GM18519 (cell line): ENCODE results near the gene TNFRSF18.

Source experiments
- ATAC-seq: cut with Tn5 transposase; IDR thresholded peaks from one replicate; pipeline ENCODE4 v1.9.1; 2021; ENCODE audit warnings: mild to moderate bottlenecking, moderate library complexity; ENCODE audit not compliant: unreplicated experiment, low FRiP score

Gene TNFRSF18

DNA sequence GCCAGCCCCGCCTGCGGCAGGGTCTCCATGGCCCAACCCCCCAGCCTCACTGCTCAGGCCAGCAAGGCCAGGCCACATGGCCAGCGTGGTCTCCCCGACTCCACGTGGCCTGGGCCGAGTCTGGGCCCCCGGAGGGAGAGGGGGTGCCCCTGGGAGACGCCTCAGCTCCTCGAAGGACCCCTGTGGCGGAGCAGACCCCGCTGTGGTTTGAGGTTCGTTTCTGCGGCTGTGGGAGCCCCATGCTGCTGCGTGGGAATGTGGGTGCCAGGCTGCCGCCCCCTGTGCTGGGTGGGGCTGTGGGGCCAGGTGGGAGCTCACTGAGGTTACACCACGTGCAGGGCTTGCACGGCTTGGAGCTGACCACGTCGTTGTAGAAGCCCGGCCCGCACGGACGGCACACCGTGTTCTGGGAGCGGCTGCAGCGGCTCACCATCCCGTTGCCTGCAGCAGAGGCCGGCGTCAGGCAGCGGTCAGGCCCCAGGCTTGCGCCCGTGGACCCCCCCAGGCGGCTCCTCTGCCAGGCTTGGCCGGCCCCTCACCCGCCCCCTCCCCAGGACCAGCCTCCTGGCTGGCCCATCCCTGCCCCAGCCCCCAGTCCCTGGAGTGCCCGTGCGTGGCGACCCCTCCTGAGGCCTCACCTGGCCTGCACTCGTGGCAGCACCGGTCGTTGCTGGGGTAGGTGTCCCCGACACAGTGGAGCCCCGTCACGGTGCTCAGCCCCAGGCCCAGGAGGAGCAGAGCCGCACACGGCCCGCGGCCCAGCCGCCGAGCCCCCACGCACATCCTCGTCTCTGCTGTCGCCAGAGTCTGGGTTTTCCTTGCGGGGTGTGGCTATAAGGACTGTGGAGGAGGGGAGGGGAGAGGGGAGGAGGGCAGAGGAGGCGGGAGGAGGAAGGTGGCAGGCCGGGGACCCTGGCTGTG is 7.2 kb upstream of the TNFRSF18 start, which contains the start of gene TNFRSF4:
TNFRSF4 (minus strand) TSS at position 809 of the 921 bp plus-strand sequence; CDS start at position 783, 26 bp downstream.
- no peak for ATAC-seq

DNA sequence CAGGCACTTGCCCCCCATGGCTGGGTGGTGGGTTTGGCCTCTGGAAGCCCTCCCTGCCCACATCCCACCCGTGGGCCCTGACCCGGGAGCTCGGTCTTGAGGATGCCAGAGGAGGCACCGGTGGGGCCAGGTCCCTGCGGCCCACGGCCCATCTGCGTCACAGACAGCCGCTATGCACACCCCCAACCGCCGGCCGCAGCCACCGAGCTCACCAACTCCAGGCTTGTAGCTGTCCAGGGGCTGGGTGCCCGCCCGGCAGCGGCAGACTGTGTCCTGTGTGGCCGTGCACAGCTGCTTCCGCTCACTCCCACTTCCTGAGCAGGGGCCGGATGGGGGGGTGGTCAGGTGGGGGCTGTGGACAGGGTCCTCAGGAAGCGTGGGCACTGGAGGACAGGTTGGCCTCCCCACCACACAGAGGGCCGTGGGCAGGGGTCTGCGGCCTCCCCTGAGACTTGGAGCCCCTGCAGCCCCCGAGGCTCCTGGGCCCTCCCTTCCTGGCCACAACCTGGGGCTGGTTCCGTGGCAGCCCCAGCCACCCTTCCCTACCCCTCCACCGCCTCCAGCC is 6.5 kb upstream of the TNFRSF18 start:
- ATAC-seq = no peak

DNA sequence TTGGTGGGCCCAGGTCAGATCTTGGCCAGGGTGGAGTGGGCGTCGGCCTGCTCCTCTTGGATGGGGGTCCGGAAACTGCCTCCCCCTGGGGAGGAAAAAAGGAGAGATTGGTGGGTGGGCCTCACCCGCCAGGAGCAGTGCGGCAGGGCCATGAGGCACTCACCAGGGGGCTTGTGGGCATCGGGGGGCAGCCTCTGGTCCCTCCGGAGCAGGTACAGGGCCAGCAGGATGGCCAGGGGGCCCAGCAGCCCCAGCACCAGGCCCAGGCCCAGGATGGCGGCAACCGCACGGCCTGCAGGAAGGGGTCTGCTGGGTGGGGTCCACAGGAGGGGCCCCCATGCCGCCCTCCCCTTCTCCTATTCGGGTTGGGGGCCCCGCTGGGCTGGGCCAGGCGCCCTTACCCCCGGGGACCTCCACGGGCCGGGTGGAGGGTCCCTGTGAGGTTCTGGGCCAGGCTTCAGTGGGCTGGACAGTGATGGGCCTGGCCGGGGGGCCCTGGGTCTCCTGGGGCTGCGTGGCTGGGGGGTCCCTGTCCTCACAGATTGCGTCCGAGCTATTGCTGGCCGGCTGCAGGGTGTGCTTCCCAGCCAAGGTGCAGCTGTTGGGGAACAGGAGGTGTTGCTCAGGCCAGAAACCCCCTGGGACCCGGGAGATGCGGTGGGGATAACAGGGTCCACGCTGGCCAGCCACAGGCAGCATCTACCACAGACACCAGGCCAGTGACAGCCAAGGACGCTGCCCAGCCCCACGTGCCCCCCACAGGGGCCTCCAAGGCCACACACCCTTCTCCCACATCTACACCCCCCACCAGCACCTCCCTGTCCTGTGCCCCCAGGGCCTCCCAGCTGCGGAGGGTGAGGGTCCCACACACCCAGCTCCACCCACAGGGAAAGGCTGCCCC is 5.4 kb upstream of the TNFRSF18 start:
- no peak for ATAC-seq

DNA sequence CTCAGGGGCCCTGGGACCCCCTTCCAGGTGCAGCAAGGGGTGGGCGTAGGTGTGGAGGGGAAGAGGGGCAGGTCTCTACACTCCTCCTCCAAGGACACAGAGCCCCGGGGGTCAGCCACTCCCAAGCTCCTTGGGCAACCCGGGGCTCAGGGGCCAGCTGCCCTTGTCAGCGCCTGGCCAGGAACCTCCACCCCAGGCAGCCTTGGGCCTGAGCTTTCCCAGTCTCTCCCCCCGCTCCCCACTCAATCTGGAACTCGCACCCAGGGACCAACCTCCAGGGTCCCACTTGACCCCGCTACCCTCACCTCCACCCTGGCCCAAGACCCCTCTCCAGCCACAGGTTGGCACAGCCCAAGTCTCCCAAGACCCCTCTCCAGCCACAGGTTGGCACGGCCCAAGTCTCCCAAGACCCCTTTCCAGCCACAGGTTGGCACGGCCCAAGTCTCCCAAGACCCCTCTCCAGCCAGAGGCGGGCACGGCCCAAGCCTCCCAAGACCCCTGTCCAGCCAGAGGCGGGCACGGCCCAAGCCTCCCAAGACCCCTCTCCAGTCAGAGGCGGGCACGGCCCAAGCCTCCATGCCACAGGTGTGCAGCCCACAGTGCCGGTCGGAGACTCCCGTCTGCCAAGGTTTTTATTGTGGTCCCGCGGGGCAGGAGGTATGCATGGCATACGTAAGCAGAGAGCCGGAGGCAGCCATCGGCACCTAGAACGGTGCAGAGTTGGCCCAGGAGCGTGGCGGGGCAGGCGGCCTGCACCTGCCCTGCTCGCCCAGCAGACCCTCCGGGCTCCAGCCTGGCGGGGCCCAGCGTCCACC is 4.5 kb upstream of the TNFRSF18 start:
- no peak for ATAC-seq

DNA sequence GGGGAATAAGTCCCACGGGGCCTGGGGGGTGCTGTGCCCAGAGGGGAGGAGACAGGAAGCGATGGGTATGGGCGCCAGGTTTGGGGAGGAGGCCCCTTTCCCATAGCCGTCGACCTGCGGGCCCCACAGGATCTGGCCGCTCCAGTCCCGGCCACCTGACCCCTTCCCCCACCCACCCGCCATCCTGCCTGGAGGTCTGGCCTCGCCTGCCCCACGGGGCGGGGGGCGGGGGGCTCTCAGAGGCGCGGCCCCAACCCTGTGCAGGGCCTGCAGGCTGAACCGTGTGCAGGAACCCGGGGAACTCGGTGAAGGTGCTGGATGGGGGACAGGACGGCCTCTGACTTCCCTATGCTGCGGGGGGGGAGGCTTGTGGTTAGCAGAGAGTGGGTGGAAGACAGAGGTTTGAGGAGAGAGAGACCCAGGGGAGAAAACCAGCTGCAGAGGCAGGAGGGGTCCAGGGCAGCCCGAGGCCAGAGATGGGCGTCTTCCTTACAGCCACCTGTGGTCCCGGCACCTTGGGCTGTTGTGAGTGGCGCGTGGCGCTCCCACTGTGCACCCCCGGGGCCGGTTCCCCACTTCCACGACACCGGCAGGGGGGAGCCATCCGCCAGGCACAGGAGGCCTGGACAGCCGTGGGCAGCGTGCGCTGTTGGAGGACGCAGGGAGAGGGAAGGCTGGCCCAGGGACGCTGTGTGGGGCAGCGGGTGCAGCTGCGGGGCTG is 2.5 kb upstream of the TNFRSF18 start:
- ATAC-seq = no peak

DNA sequence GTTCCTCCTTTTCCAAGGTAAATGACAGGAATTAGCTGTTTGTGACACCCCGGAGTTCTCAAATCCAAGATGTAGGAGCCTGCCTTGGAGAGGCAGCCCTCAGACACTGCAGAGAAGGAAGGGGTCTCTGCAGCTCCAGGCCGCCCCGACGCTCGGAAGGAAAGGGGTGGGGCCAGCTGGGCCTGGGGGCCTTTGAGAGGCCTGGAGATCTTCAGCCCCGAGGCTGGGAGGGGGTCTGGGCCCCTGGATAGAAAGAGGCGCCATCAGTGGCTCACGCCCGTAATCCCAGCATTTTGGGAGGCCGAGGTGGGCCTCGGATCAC is 1.1 kb upstream of the TNFRSF18 start:
- no peak for ATAC-seq

DNA sequence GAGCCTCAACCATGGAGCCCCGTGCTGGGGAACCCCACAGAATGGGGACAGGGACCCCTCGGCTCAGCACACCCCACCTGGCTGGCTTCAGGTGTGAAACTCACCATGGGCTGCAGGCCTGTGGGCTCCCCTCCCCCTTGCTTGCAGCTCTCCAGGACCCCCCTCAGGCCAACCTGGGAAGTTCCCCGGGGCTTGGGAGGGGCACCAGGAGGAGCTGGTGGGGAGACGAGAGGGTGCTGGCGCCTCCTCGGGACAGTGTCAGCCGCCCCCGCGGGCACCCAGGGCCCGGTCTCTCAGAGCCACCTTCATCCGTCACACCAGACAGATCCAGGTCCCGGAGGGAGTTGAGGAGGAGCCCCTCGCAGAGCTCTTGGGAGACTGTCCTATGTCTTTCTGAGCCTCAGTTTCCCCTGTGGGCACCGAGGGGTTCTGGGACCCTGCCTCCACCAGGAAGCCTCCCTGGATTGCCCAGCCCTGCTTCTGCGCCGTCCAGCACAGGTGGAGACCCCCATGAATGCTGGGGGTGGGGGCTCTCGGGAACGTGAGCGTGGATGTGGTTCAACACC is 657 bp upstream of the TNFRSF18 start:
- no peak for ATAC-seq

DNA sequence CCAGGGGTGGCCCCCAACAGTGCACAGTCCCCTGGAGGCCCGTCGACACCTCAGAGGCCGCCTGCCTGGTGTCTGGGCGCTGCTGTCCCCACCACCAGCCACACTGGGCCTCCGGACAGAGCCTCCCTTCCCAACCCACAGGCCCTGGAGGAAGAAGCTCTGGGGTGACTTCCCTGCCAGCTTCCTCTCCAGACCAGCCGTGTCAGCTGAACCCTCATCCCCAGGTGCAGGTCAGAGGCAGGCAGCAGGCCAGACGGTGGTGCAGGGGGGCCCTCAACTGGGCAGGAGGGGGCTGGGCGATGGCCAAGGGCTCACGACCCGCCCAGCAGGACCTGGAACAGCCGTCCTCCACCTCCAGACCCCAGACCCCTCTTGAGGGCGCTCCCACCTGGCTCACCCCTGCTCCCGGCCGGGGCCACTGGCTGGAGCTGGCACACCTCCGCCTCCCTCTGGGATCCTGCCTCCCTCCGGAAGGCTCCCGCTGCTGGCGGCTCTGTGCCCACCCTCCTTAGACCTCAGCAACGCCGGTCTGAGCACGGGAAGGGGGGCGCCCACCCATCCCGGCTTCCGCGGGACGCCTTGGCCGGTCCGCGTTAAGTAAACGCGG is 520 bp downstream of the TNFRSF18 start:
- ATAC-seq = no peak

DNA sequence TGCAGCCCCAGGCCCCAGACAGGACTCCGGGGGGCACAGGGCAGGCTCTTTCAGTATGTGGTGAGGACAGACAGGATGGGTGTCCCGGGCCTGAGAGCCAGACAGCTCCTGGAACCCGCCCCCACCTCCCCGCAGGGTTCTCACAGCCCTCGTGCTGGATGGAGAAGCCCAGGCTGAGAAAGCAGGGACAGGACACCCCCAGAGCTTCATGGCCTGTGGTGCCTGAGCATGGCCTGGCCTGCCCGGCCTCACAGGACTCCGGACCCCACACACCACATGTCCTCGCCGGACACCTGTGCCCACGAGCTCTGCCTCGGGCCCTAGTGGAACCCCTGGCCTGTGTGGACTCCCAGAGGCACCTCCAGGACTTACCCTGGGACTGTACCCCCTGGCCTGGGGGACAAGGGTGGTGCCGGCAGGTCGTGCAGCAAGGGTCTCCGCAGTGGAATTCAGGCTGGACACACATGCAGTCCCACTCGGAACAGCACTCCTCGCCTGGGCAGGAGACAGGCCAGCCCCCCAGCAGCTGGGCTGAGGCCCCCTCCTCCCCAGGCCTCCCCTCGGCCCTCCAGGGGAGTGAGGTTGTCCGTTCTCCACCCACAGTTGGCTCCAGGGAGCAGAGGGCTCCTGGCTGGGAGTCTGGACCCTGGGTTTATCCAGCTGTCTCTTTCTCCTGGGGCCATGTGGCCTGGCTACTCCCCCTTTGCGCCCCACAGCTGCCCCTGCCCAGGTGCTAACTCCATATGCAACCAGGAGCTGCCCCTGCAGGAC is 1.2 kb downstream of the TNFRSF18 start:
- no peak for ATAC-seq

DNA sequence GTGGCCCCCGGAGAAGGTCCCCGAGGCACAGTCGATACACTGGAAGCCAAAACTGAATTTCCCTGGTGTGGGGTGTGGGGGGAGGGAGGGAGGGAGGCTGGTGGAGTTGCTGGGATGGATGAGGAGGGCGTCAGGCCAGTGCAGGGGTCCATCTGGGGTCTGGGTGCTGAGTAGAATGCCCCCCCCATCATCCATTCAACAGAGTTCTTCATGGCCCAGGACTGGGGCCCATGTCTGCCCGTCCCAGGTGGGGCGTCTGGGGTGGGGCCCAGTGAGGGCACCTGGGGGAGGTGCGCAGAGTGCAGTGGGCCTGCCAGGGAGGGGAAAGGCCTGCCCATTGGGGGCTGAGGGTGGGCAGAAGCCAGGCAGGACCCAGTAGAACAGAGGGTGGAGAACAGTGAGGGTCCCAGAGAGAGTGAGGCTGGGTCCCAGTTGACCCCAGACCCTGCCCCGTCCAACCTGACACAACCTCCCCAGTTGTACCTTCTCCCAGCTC is 1.9 kb downstream of the TNFRSF18 start:
- ATAC-seq = no peak

DNA sequence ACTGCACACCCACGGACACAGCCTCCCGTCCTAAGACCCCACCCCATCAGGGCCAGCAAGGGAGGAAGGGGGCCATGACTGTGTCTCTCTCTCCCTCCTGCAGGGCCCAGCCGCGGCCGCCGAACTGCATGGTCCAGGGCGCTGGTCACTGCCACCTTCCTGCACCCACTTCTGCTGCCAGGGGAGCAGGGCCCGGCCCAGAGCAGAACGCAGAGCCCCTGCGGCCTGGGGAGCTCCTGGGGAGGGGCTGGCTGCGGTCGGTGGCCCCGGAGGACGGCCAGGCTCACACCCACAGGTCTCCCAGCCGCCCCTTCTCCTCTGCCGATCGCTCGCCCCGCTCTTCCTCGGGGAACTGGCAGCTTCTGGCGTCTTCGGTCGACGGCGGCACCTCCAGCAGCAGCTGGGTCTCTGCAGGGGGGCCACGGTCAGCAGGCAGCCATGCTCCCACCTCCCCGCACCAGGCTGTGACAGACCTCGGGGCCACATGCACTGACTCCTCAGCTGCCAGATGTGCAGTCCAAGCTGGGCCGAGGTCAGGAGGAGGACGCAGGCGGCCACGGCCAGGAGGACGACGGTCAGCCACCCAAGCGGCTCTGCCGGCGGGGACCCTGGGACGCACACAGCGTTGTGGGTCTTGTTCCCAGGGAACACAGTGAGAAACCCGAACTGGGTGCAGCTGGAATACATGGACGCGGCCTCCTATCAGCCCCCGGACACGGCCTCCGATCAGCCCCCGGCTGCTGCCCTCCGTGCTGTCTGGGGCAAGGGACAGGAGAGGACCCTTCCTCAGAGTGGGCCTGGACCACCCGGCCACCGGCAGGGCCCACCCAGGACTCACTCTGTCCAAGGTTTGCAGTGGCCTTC is 2.6 kb downstream of the TNFRSF18 start:
- ATAC-seq = no peak

DNA sequence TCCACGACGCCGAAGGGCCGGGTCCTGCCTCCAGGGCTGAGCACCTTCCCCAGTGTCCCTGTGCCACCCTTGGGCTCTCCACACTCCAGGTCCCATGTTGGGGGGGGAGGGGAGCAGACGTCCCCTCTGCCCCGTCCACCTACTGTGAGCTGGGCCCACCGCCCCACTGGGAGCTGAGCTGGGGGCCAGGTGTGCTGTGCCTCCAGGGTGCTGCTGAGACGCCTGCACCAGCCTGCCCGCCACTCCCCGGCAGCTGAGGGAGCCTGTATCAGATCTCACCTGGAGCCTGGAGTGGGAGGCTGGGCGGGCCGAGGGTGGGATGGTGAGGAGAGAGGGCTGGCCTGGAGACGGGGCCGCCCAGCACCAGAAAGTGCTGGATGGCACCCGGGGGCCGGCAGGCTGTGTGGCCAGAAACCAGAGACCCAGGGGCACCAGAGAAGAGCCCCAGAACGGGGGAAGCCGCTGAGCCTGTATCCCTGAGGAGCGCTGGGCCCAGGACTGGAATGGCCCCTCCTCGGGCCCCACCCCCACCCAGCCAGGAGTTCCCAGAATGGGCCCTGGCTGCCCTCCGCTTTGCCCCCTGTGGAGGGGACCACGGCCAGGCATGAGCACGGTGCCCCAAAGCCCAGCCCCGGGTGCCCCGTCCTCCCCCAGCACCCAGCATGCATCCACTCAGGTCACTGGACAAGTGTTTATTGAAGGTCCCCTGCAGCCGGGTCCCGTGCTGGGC is 3.4 kb downstream of the TNFRSF18 start:
- no peak for ATAC-seq

DNA sequence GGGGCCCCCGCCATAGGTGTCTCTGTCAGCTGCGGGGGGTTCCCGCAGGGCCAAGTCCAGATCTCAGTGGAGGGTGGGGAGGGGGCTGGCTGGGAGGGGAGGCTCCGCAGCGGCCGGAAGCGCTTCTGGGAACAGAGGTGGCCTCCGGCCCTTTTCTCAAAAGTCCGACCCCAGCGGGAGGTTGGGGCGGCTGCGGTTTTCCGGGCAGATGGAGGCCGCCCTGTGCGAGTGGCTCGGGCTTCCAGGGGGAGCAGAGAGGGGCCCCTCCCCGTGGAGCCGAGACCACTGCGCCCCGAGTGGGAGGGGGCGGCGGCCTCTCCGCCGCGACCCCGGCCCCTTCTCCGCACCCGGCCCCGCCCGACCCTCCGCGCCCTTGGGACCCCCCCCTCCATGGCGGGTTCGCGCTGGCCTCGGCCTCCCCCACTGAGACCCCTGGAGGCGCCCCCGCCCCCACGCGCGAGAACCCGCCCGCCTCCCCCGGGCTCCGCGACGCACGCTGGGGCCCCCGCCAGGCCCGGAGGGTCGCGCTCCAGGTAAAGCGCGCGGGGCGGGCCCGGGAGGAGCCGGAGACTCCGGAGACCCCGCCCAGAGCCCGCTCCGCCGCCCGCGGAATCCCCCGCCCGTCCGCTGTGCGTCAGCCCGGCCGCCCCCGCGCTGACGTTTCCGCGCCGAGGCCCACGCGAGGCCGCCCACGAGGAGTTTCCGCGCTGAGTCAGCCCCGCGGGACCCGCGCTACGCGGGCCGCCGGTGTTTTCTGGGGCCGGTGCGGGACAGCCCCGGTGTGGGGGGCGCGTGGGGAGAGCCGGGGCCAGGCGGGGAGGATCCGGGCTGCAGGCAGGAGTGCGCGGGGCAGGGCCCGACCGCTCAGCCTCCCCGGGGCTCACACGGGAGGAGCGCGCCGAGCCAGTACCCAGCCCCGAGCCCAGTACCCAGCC is 5.2 kb downstream of the TNFRSF18 start:
- ATAC-seq = no peak

DNA sequence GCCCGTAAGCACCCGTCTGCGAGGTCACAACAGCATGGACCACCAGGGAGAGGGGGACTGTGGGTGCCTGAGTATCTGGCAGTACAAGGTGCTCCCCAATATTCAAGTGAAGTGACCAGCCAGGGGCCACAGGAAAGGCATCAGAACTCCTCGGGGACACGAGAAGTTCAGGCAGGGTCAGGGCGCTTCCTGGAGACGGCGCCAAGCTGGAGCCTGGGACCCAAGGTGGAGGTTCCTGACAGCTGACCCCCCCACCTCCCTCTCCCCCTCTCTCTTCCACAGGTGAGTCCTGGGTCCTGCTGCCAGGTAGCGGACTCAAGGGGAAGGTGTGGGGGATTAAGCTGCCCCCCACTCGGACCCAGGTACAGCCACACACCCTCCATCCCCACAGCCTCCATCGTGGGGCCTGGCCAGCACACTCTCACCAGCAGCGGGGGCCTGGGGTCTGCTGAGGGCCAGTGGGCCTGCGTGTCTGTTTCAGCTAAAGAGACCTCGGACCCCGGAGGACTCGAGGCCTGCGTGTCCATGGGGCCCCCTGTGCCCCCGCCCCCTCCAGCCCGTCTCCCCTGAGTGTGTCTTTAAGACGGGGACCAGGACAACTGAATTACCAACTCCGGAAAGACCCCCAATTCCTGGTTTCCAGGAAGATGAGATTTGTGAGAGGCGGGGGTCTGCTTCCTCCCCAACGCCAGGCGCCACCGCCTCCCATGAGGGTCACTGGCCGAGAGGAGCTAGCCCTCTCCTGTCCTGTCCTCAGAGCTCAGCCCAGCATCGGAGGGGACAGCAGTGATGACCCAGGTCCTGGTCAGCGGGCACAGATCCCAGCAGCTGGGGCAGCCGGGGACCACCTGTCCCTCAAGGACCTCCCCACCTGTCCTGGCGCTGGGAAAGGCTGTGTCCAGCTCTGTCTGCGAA is 6.2 kb downstream of the TNFRSF18 start:
- ATAC-seq = no peak
